A549 (cell line): ENCODE measurements around the gene LRRC4C. TPM values are rescaled to one million over a fixed set of nuclear protein-coding genes. Genes with fewer than 3 reads are reported as not detected.

ENCODE experiments used
- ATAC-seq, 2 experiments: fragments of 200-7000 bp in 1 of 2; fragments of >200 bp in 1 of 2; cut with Nextera tagmentation in 1 of 2; cut with Tn5 transposase in 1 of 2; 3 replicates each; pipeline versions ENCODE4 v1.8.0 to v1.9.1; 2018 to 2020; ENCODE audit warnings: mild to moderate bottlenecking in 1 of 2, moderate library complexity in 1 of 2
- CTCF ChIA-PET: fragments of 300-600 bp; sonication (Branson Sonifier 250); formaldehyde crosslinking; extraction: SDS; loops from one replicate; lab custom pipeline; 2021; ENCODE audit warnings: antibody characterized with exemption, inconsistent platforms; lab: Yijun Ruan, JAX
- POLR2A ChIA-PET: fragments of 350-600 bp; formaldehyde crosslinking; extraction: SDS; loops from one replicate; lab custom pipeline; 2021; ENCODE audit warnings: antibody characterized with exemption, inconsistent platforms; lab: Yijun Ruan, JAX
- DNase-seq, 2 experiments: peaks; one replicate each; pipeline versions ENCODE4 v3.0.0 to v3.0.0-alpha.2; 2011 to 2016; ENCODE audit warnings: low read depth in 1 of 2, low spot score in 1 of 2
- FAIRE-seq: peaks from 2 replicates; lab custom pipeline; 2011; peaks lifted over from hg19 to GRCh38; lab: Jason Lieb, UNC
- H3K27ac ChIP-seq, 2 experiments: fragments of >200 bp; sonication (Bioruptor Twin); formaldehyde crosslinking; 3 replicates each; pipeline ENCODE4 v1.5.1; 2016 to 2017
- H3K4me1 ChIP-seq: fragments of >200 bp; sonication (Bioruptor Twin); formaldehyde crosslinking; 3 replicates; pipeline ENCODE4 v1.6.1; 2016
- H3K4me2 ChIP-seq: fragments of >200 bp; sonication (Bioruptor Twin); formaldehyde crosslinking; 3 replicates; pipeline ENCODE4 v1.6.1; 2016
- H3K4me3 ChIP-seq: fragments of >200 bp; sonication (Bioruptor Twin); formaldehyde crosslinking; 3 replicates; pipeline ENCODE4 v1.5.1; 2016
- H3K9me3 ChIP-seq: fragments of >200 bp; sonication (Bioruptor Twin); formaldehyde crosslinking; 3 replicates; pipeline ENCODE4 v1.6.1; 2016
- ATOH8 ChIP-seq: fragments of 250-450 bp; sonication (Bioruptor Pico); IDR thresholded peaks from 2 replicates; pipeline ENCODE4 v1.5.0; 2020; ENCODE audit warnings: low read depth, mild to moderate bottlenecking, moderate library complexity
- BCL3 ChIP-seq: fragments of >200 bp; sonication (Bioruptor Twin); formaldehyde crosslinking; IDR thresholded peaks from 3 replicates; pipeline ENCODE4 v1.6.1; 2016
- CBX8 ChIP-seq: fragments of 200-600 bp; sonication (generic); IDR thresholded peaks from 2 replicates; pipeline ENCODE4 v1.6.1; 2016
- CEBPB ChIP-seq, 2 experiments: fragments of >200 bp in 1 of 2; sonication (Bioruptor Twin) in 1 of 2; formaldehyde crosslinking in 1 of 2; IDR thresholded peaks; 2 replicates each; pipeline ENCODE4 v1.6.1; 2012 to 2016
- CHD4 ChIP-seq: fragments of 200-600 bp; sonication (generic); IDR thresholded peaks from 2 replicates; pipeline ENCODE4 v1.6.1; 2016; ENCODE audit warnings: antibody characterized with exemption, mild to moderate bottlenecking, borderline replicate concordance
- CTCF ChIP-seq: fragments of >200 bp; sonication (Bioruptor Twin); formaldehyde crosslinking; IDR thresholded peaks from 3 replicates; pipeline ENCODE4 v1.5.1; 2016
- EHF ChIP-seq: fragments of 250-450 bp; sonication (Bioruptor Pico); IDR thresholded peaks from 2 replicates; pipeline ENCODE4 v1.5.0; 2020; ENCODE audit warnings: mild to moderate bottlenecking
- ELK1 ChIP-seq: fragments of 150-350 bp; IDR thresholded peaks from 2 replicates; pipeline ENCODE4 v1.6.1; 2014; ENCODE audit warnings: low read depth, mild to moderate bottlenecking, low read length
- ESRRA ChIP-seq: fragments of 150-350 bp; IDR thresholded peaks from 2 replicates; pipeline ENCODE4 v1.6.1; 2014; ENCODE audit warnings: mild to moderate bottlenecking, low read length, borderline replicate concordance
- HEYL ChIP-seq: fragments of 250-450 bp; sonication (Bioruptor Pico); IDR thresholded peaks from 2 replicates; pipeline ENCODE4 v1.8.0; 2021; ENCODE audit warnings: mild to moderate bottlenecking, moderate library complexity
- HOXA7 ChIP-seq: fragments of 250-450 bp; sonication (Bioruptor Pico); IDR thresholded peaks from 2 replicates; pipeline ENCODE4 v1.5.0; 2020; ENCODE audit warnings: mild to moderate bottlenecking, moderate library complexity
- HOXB5 ChIP-seq: fragments of 250-450 bp; sonication (Bioruptor Pico); IDR thresholded peaks from 2 replicates; pipeline ENCODE4 v1.5.0; 2020; ENCODE audit warnings: mild to moderate bottlenecking, moderate library complexity
- JUN ChIP-seq, 2 experiments: fragments of >200 bp; sonication (Bioruptor Twin); formaldehyde crosslinking; IDR thresholded peaks; 2 replicates in 1 of 2; 3 replicates in 1 of 2; pipeline ENCODE4 v1.6.1; 2016 to 2017
- JUNB ChIP-seq: fragments of >200 bp; sonication (Bioruptor Twin); formaldehyde crosslinking; IDR thresholded peaks from 2 replicates; pipeline ENCODE4 v1.6.1; 2016
- KDM1A ChIP-seq: fragments of 200-600 bp; sonication (generic); IDR thresholded peaks from 2 replicates; pipeline ENCODE4 v1.6.1; 2016; ENCODE audit warnings: low read depth, mild to moderate bottlenecking
- KDM5A ChIP-seq: fragments of 200-600 bp; sonication (generic); IDR thresholded peaks from 2 replicates; pipeline ENCODE4 v1.6.1; 2016; ENCODE audit warnings: antibody characterized with exemption, mild to moderate bottlenecking
- MAFK ChIP-seq: fragments of 450-650 bp; IDR thresholded peaks from 2 replicates; pipeline ENCODE4 v1.6.1; 2014; ENCODE audit not compliant: partially characterized antibody
- PBX3 ChIP-seq: IDR thresholded peaks from 2 replicates; pipeline ENCODE4 v1.6.1; 2012
- PHF8 ChIP-seq: fragments of 200-600 bp; sonication (generic); IDR thresholded peaks from 2 replicates; pipeline ENCODE4 v1.6.1; 2016; ENCODE audit warnings: low read depth, mild to moderate bottlenecking, antibody characterized with exemption, moderate library complexity, borderline replicate concordance
- POLR2AphosphoS2 ChIP-seq: conservative IDR thresholded peaks from 2 replicates; pipeline ENCODE4 v1.6.1; 2012; ENCODE audit warnings: low read length, improper control_type of control experiment, inconsistent platforms
- RAD21 ChIP-seq, 2 experiments: fragments of >200 bp in 1 of 2; sonication (Bioruptor Twin) in 1 of 2; formaldehyde crosslinking in 1 of 2; IDR thresholded peaks in 1 of 2; conservative IDR thresholded peaks in 1 of 2; 2 replicates in 1 of 2; 3 replicates in 1 of 2; pipeline ENCODE4 v1.6.1; 2012 to 2018; ENCODE audit warnings: inconsistent platforms in 1 of 2
- RCOR1 ChIP-seq: fragments of 150-350 bp; IDR thresholded peaks from 2 replicates; pipeline ENCODE4 v1.6.1; 2014; ENCODE audit warnings: antibody characterized with exemption, low read length, low read depth
- RNF2 ChIP-seq: fragments of 200-600 bp; sonication (generic); IDR thresholded peaks from 2 replicates; pipeline ENCODE4 v1.6.1; 2016; ENCODE audit warnings: low read depth, mild to moderate bottlenecking, antibody characterized with exemption, moderate library complexity, borderline replicate concordance
- ZC3H11A ChIP-seq: fragments of 450-650 bp; IDR thresholded peaks from 2 replicates; pipeline ENCODE4 v1.6.1; 2014; ENCODE audit warnings: antibody characterized with exemption, mild to moderate bottlenecking
- ZSCAN20 ChIP-seq: fragments of 250-450 bp; sonication (Bioruptor Pico); IDR thresholded peaks from 2 replicates; pipeline ENCODE4 v1.8.0; 2022; ENCODE audit warnings: mild to moderate bottlenecking, moderate library complexity
- WGBS: methylation state at CpG from one replicate; pipeline ENCODE4 v1.1.6; 2017; ENCODE audit errors: missing lambda C conversion rate; 5-methylcytosine and 5-hydroxymethylcytosine counted together
- polyA plus RNA-seq, 4 experiments: library from polyadenylated mRNA; depleted of rRNA in 3 of 4; stranded (reverse); fragments of >200 nt; fragmentation: RNase III in 1 of 4; extraction: RNeasy Plus Mini Kit Qiagen cat#74134 plus additional on column Dnase treatment in 1 of 4; gene quantifications; 2 replicates in 3 of 4; 3 replicates in 1 of 4; pipeline ENCODE4 v1.2.3, GENCODE V29; 2011 to 2017

The LRRC4C gene
- polyA plus RNA-seq, 2 of the 4 experiments (the other 2 are of a cell fraction) = not detected

GRCh38 chr11:41099654-41100053 is 359.8 kb downstream of the LRRC4C start:
- WGBS = 4% methylated on average over 1 of the region's 1 CpG
- Histone ChIP-seq H3K4me1 (no peaks in the 10 kb centered on the region), H3K4me2 (no peak overlapping the region), H3K4me3 (no peak overlapping the region), H3K27ac (no peak overlapping the region), H3K9me3 (no peaks in the 10 kb centered on the region)
- FAIRE-seq (no peak), DNase-seq (no peak), ATAC-seq (no peak)
- POLR2A ChIA-PET = no interaction called here
- CTCF ChIA-PET = no interaction called here
- TF ChIP-seq CHD4 = no peak
- TF ChIP-seq KDM1A = no peak
- no peak for TF ChIP-seq MAFK
- TF ChIP-seq RNF2 = no peak
- TF ChIP-seq POLR2AphosphoS2 = no peak
- TF ChIP-seq RCOR1 = no peak
- no peak for TF ChIP-seq HEYL
- TF ChIP-seq RAD21 (conservative IDR thresholded peaks at IDR 0.05 in 1 of 2, IDR thresholded peaks at IDR 0.05 in 1 of 2) = no peak
- TF ChIP-seq ELK1 = no peak
- TF ChIP-seq ESRRA = no peak
- TF ChIP-seq ZSCAN20 (CRISPR knock-in tag) = no peak
- no peak for TF ChIP-seq JUNB
- no peak for TF ChIP-seq KDM5A
- no peak for TF ChIP-seq CBX8
- no peak for TF ChIP-seq CEBPB (IDR thresholded peaks at IDR 0.05)
- no peak for TF ChIP-seq JUN (IDR thresholded peaks at IDR 0.05)
- TF ChIP-seq HOXB5 (CRISPR knock-in tag) = no peak
- no peak for TF ChIP-seq PBX3
- no peak for TF ChIP-seq CTCF

- Histone ChIP-seq H3K4me3 (no peak overlapping the region), H3K9me3 (no peaks in the 10 kb centered on the region)
- ATAC-seq (no peak), FAIRE-seq (no peak)
- CTCF ChIA-PET = interaction anchor here (0.6 kb wide), 1 partner anchor 868 kb away, joined by 6 read pairs; no protein-coding TSS in a partner anchor
- 0% methylated on average over 1 of the region's 1 CpG for WGBS
- TF ChIP-seq ZC3H11A = no peak
- TF ChIP-seq JUNB = no peak
- TF ChIP-seq EHF (CRISPR knock-in tag) = no peak
- TF ChIP-seq ATOH8 (CRISPR knock-in tag) = no peak
- no peak for TF ChIP-seq PHF8
- no peak for TF ChIP-seq BCL3
- no peak for TF ChIP-seq HOXA7 (CRISPR knock-in tag)
- TF ChIP-seq, all 56 proteins: peak for 0
- no peak overlapping the region for H3K4me2 ChIP-seq
- POLR2A ChIA-PET = no interaction called here
- no peak overlapping the region for H3K27ac ChIP-seq
- DNase-seq = no peak
- H3K4me1 ChIP-seq = no peaks in the 10 kb centered on the region
Observed at GRCh38 chr11:41085123-41085522, 374.3 kb downstream of the LRRC4C start.
